ENCODE results near the gene FUT7.

The FUT7 gene

GRCh38 chr9:137031904-137032640 lies at the start of gene FUT7:
TSS of gene FUT7 (minus strand) at chr9:137032088. CDS start at chr9:137031991, 97 bp downstream.
- no peak for DNase-seq (ENCODE audit: low spot score)

DNA sequence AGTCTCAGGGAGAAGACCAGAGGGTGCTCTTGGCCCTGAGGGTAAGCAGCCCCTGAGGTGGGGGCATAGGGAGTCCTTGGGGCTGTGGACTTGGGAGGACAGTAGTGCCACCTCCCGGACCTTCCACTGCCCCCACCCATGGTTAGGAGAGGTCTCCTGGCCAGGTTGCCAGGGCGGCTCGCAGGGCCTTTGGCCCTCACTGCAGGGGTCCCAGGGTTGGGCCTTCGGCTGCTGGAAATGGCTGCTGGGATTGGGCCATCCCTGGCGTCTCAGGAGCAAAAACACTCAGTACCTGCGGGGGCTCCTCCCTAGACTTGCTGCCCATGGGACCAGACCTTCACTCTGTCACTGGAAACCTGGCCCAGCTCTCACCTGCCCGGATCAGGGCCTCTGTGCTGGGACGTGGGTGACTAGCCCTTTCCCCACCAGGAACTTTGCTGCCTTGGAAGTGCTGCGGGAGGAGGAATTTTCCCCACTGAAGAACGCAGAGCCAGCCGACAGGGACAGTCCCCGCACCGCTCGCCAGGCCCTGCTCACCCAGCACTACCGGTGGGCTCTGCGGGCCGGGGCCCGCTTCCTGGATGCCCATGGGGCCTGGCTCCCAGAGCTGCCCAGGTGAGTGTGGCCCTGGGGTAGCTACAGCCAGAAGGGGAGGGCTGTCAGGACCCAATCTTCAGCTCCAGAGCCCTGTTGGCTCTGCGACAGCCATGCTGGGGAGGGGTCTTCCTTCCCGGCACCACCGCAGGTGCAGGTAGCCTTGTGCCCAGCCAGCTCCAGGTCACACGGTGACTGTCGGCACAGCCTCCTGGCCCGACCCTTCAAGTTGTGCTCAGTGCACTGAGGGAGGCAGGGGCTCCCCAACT lies 48.6 kb upstream of the FUT7 start:
- DNase-seq (ENCODE audit: low spot score): no peak

GRCh38 chr9:137079401-137079787 lies 47.5 kb upstream of the FUT7 start:
- DNase-seq (ENCODE audit: low spot score): no peak

GRCh38 chr9:137078701-137079400 lies 47.0 kb upstream of the FUT7 start:
- no peak for DNase-seq (ENCODE audit: low spot score)

- no peak for DNase-seq (ENCODE audit: low spot score)
Observed at GRCh38 chr9:137077758-137078693, 46.1 kb upstream of the FUT7 start.

GRCh38 chr9:137077010-137077747 lies 45.3 kb upstream of the FUT7 start, which contains the start of gene UAP1L1:
TSS of gene UAP1L1 (plus strand) at chr9:137077517. CDS start at chr9:137077533, 16 bp downstream.
- DNase-seq (ENCODE audit: low spot score): peak; percentile 86

GRCh38 chr9:137076636-137077009 lies 44.7 kb upstream of the FUT7 start:
- DNase-seq (ENCODE audit: low spot score): no peak

- DNase-seq (ENCODE audit: low spot score): no peak
Observed at GRCh38 chr9:137075275-137075775, 43.4 kb upstream of the FUT7 start.

GRCh38 chr9:137074657-137075274 lies 42.9 kb upstream of the FUT7 start:
- DNase-seq (ENCODE audit: low spot score): no peak

GRCh38 chr9:137073992-137074399 lies 42.1 kb upstream of the FUT7 start:
- DNase-seq (ENCODE audit: low spot score): no peak

- DNase-seq (ENCODE audit: low spot score): no peak
Observed at GRCh38 chr9:137071282-137071681, 39.4 kb upstream of the FUT7 start.

DNA sequence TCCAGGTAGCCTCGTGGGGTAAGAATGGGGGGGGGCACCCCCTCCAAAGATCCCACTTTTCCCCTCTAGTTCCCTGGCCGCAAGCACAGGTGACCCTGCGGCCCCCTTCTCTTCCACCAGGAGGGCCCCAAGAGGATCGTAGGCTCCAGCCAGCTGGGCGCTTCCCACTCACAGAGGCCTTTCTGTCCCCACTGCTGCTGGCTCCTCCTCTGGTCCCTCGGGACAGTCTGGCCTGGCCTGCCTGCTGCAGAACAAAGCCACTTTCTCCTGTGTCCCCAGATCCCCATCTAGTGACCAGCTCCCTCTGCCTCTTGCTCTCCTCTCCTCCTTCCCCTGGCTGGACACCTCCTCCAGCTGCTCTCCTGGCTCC lies 39.0 kb upstream of the FUT7 start:
- peak; percentile 2 for DNase-seq (ENCODE audit: low spot score)

DNA sequence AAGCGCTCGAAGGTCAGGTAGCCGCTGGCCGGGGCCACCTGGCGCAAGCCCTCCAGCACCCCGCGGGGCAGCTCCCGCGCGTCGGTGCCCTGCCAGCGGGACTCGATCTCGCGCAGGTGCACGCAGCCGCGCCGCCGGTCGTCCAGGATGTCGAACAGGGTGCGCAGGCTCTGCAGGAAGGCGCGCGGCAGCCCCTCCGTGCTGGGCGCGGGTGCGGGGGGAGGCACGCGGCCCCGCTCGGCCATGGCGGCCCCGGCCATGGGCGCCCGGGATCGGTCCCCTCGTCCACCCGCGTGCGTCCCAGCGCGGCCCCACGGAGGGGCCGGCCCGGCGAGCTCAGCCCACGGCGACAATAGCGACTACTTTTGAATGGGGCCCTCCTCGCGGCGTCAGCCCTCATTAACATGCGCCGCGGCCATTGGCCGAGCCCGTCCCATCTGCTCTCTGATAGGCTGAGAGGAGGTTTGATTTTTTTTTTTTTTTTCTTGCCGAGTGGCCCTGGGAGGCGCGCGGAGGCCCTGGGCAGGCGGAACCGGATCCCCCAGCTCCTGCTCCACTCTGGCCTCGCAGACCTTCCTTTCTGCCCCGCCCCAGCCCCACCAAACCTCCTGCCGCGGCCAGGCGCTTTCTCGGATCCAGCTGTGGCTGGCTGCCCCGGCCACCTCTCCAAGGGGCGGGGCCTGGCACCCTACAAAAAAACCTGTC lies 38.5 kb upstream of the FUT7 start, which contains the start of gene SAPCD2:
SAPCD2 (minus strand) TSS at position 357 of the 705 bp plus-strand sequence; CDS start at position 260, 97 bp downstream.
- peak; percentile 94 for DNase-seq (ENCODE audit: low spot score)

- DNase-seq (ENCODE audit: low spot score): no peak
Observed at GRCh38 chr9:137069508-137070091, 37.7 kb upstream of the FUT7 start.

DNA sequence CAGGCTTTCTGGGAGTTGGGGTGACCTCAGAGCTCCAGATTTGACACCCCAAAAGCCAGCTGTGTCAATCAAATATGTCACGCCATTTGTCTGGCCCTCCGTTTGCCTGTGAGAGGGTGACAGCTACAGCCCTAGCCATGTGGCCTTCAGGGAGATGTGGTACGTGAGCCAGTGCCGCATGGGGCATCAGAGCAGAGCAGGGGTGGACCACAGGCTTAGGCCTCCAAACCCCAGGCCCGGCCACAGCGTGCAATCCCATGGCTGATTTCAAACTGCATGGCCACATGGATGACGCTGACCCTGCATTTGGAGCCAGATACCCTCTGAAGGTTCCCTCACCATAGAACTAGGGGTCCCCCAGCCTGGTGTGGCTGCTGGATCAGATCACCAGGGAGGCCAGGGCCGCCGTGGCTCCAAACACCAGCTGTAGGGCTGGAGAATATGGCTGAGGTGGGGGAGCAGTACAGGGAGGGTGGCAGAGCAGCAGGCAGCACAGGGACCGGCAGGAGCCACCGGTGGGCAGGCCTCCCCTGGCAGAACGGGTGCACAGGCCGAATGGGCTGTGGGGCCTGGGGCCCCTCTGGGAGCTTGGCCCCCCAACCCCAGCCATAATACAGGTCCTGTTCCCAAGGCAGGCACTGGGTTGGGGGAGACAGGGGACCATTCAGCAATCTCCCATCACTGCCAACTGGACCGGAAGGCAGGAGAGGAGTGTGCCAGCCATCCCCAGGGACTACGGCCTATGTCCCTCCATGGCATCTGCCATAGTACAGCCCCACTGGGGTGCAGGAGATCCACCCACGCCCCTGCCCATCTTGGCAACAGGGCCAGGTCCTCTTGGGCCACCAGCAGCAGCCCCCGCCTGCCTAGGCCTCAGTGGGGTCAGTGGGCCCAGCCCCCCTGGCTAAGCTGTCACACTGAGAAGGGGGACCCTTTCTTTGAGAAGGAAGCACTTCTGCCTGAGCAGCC lies 36.9 kb upstream of the FUT7 start:
- DNase-seq (ENCODE audit: low spot score): no peak

GRCh38 chr9:137067860-137068538 lies 36.1 kb upstream of the FUT7 start:
- DNase-seq (ENCODE audit: low spot score): peak; percentile 73
